ENCODE data around the gene SLC35D3. TPM values are rescaled to one million over a fixed set of nuclear protein-coding genes. Genes with fewer than 3 reads are reported as not detected.
"Not testable (repeated sequence)": the region's sequence is repeated elsewhere in the genome, so short reads cannot be mapped to it uniquely, and the experiment has no call there.

The SLC35D3 gene
- total RNA-seq, 4 donors from 2014 or later, result 0.10 TPM; not detected in 3

GRCh38 chr6:136958168-136958567, 36.1 kb downstream of the SLC35D3 start:
- DNase-seq (ENCODE audit: low spot score in 2 of 2), result no peak
- TF ChIP-seq, protein P1, sequence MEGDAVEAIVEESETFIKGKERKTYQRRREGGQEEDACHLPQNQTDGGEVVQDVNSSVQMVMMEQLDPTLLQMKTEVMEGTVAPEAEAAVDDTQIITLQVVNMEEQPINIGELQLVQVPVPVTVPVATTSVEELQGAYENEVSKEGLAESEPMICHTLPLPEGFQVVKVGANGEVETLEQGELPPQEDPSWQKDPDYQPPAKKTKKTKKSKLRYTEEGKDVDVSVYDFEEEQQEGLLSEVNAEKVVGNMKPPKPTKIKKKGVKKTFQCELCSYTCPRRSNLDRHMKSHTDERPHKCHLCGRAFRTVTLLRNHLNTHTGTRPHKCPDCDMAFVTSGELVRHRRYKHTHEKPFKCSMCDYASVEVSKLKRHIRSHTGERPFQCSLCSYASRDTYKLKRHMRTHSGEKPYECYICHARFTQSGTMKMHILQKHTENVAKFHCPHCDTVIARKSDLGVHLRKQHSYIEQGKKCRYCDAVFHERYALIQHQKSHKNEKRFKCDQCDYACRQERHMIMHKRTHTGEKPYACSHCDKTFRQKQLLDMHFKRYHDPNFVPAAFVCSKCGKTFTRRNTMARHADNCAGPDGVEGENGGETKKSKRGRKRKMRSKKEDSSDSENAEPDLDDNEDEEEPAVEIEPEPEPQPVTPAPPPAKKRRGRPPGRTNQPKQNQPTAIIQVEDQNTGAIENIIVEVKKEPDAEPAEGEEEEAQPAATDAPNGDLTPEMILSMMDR (IDR thresholded peaks at IDR 0.05), result no peak
- no peak for TF ChIP-seq POLR2A (IDR thresholded peaks at IDR 0.05)
- 83 to 91% methylated on average over 5 of the region's 5 CpGs for WGBS, 2 donors
- no peak overlapping the region for H3K4me3 ChIP-seq (ENCODE audit: low read depth, poor library complexity, severe bottlenecking)
- intact Hi-C loops (cut with DNase I; ENCODE audit: low total_unique reads), result no loop called here

DNA sequence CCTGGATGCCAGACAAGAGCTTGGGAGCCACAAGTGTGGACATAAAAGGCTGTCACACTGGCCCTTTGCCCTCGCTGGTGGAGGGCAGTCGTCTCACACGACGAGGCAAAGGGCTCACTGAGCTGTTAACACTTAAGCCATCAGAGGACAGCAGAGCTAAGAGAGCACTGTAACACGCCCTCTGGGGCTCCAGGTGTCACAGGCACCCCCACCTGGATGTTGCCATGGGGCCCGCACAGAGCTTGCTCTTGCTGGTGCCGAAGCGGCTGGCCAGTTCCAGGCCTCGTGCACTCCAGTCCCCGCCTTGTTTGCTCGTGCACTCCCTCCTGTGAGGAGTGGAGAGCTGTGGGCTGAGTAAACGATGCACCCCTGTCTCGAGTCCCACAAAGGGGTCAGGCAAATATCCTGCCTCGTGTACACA, 37.4 kb downstream of the SLC35D3 start:
- TF ChIP-seq POLR2A (IDR thresholded peaks at IDR 0.05), result no peak
- TF ChIP-seq, protein P1 (IDR thresholded peaks at IDR 0.05), result no peak
- H3K4me3 ChIP-seq (ENCODE audit: low read depth, poor library complexity, severe bottlenecking), result no peak overlapping the region
- WGBS, 2 donors, result 57 to 68% methylated on average over 14 of the region's 14 CpGs
- intact Hi-C loops (cut with DNase I; ENCODE audit: low total_unique reads), result no loop called here
- DNase-seq (ENCODE audit: low spot score in 2 of 2), result no peak

- intact Hi-C loops (cut with DNase I; ENCODE audit: low total_unique reads); DNase-seq (ENCODE audit: low spot score in 2 of 2); H3K4me3 ChIP-seq (ENCODE audit: low read depth, poor library complexity, severe bottlenecking): not testable (repeated sequence)
- 83 to 88% methylated on average over 6 of the region's 6 CpGs for WGBS, 2 donors
These were observed 37.8 kb downstream of the SLC35D3 start for GRCh38 chr6:136959935-136960334.

DNA sequence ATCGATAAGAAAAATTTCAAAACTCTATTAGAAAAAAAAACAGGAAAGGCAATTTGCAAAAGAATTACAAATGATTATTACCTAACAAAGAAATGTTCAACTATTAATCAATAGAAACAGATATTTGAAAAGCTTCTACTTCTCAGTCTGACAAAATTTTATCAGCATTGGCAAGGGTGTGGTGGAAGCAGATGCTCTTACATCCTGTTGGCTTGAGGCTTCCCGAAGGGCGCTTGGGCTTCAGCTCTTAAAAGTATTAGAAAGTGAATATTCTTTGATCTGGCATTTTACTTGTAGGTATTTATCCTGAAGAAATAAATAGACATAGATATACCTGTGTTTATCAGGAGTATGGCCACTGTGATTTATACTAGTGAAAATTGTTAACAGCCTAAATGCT, 38.7 kb downstream of the SLC35D3 start:
- WGBS, 2 donors, result 76 to 84% methylated on average over 3 of the region's 3 CpGs
- DNase-seq (ENCODE audit: low spot score in 2 of 2), result no peak
- H3K4me3 ChIP-seq (ENCODE audit: low read depth, poor library complexity, severe bottlenecking), result no peak overlapping the region
- TF ChIP-seq, protein P1 (IDR thresholded peaks at IDR 0.05), result no peak
- no peak for TF ChIP-seq POLR2A (IDR thresholded peaks at IDR 0.05)
- intact Hi-C loops (cut with DNase I; ENCODE audit: low total_unique reads), result no loop called here

GRCh38 chr6:136961848-136962247, 39.7 kb downstream of the SLC35D3 start:
- intact Hi-C loops (cut with DNase I; ENCODE audit: low total_unique reads), result no loop called here
- DNase-seq (ENCODE audit: low spot score in 2 of 2), result no peak
- H3K4me3 ChIP-seq (ENCODE audit: low read depth, poor library complexity, severe bottlenecking), result no peak overlapping the region
- TF ChIP-seq, protein P1 (IDR thresholded peaks at IDR 0.05), result no peak
- no peak for TF ChIP-seq POLR2A (IDR thresholded peaks at IDR 0.05)
- 84 to 85% methylated on average over 5 of the region's 5 CpGs for WGBS, 2 donors

GRCh38 chr6:136962661-136963060, 40.6 kb downstream of the SLC35D3 start:
- H3K4me3 ChIP-seq (ENCODE audit: low read depth, poor library complexity, severe bottlenecking), result no peak overlapping the region
- 45 to 49% methylated on average over 4 of the region's 4 CpGs for WGBS, 2 donors
- intact Hi-C loops (cut with DNase I; ENCODE audit: low total_unique reads), result no loop called here
- TF ChIP-seq, protein P1 (IDR thresholded peaks at IDR 0.05), result no peak
- TF ChIP-seq POLR2A (IDR thresholded peaks at IDR 0.05), result no peak
- no peak for DNase-seq (ENCODE audit: low spot score in 2 of 2)
